Spleen (tissue), 11 donors: Measurements from ENCODE around the gene ACTG1. TPM values are rescaled to one million over a fixed set of nuclear protein-coding genes. Genes with fewer than 3 reads are reported as not detected.

Experiments
- DNase-seq: peaks from one replicate; pipeline ENCODE4 v3.0.0-alpha.2; 2020
- H3K27ac ChIP-seq, 8 donors: fragments of 200-600 bp; sonication (generic) in 7 of 8; 1 replicate in 4 of 8; 2 replicates in 4 of 8; pipeline versions ENCODE4 v1.5.0 to v1.8.0; 2016 to 2021; ENCODE audit warnings: inconsistent platforms in 4 of 8, mild to moderate bottlenecking in 4 of 8, moderate library complexity in 1 of 8
- H3K27me3 ChIP-seq, 7 donors: fragments of 200-600 bp; sonication (generic) in 6 of 7; replicated peaks in 1 of 7; 1 replicate in 4 of 7; 2 replicates in 3 of 7; pipeline versions ENCODE4 v1.5.0 to v1.8.0; 2016 to 2021; ENCODE audit warnings: inconsistent platforms in 3 of 7, mild to moderate bottlenecking in 1 of 7
- H3K36me3 ChIP-seq, 6 donors: fragments of 200-600 bp; sonication (generic) in 5 of 6; 1 replicate in 4 of 6; 2 replicates in 2 of 6; pipeline versions ENCODE4 v1.5.0 to v1.8.0; 2016 to 2021; ENCODE audit warnings: inconsistent platforms in 2 of 6
- H3K4me1 ChIP-seq, 6 donors: fragments of 200-600 bp; sonication (generic) in 5 of 6; 1 replicate in 3 of 6; 2 replicates in 3 of 6; pipeline versions ENCODE4 v1.5.0 to v1.8.0; 2016 to 2021; ENCODE audit warnings: inconsistent platforms in 3 of 6
- H3K4me3 ChIP-seq, 8 donors: fragments of 200-600 bp; sonication (generic) in 7 of 8; 1 replicate in 4 of 8; 2 replicates in 4 of 8; pipeline versions ENCODE4 v1.5.0 to v1.8.0; 2016 to 2021; ENCODE audit warnings: inconsistent platforms in 4 of 8, mild to moderate bottlenecking in 4 of 8, moderate library complexity in 2 of 8
- H3K9me3 ChIP-seq, 8 donors: fragments of 200-600 bp; sonication (generic) in 7 of 8; 1 replicate in 4 of 8; 2 replicates in 4 of 8; pipeline versions ENCODE4 v1.5.0 to v1.8.0; 2016 to 2021; ENCODE audit warnings: inconsistent platforms in 4 of 8
- POLR2A ChIP-seq, 3 donors: fragments of 450-650 bp; IDR thresholded peaks; one replicate each; pipeline ENCODE4 v1.5.1; 2017; ENCODE audit warnings: antibody characterized with exemption in 3 of 3, mild to moderate bottlenecking in 1 of 3
- POLR2AphosphoS5 ChIP-seq, 3 donors: sonication (generic); formaldehyde crosslinking; IDR thresholded peaks; one replicate each; pipeline ENCODE4 v1.5.1; 2017; ENCODE audit warnings: antibody characterized with exemption in 3 of 3
- WGBS, 5 donors: extraction: QIAGEN DNeasy Blood & Tissue Kit in 3 of 5; methylation state at CpG; one replicate each; pipeline versions ENCODE4 v1.1.5 to v1.1.7; 2013 to 2018; 5-methylcytosine and 5-hydroxymethylcytosine counted together
- intact Hi-C: fragments of 100-400 bp; cut with DNase I; formaldehyde crosslinking; loops from one replicate; pipeline ENCODE4 v1.15.0; 2023; ENCODE audit warnings: low total_unique reads
- polyA plus RNA-seq, 3 donors: library from polyadenylated mRNA; stranded (reverse); fragments of 200-250 nt; gene quantifications; one replicate each; pipeline ENCODE4 v1.2.1, GENCODE V29; 2013
- total RNA-seq, 7 donors: library from RNA; depleted of rRNA in 3 of 7; stranded (reverse); fragments of >200 nt in 3 of 7; fragmentation: NEBNext Ultra II Directional in 4 of 7; extraction: Animal tissue kit (Norgen Biotek cat#: 25700) in 4 of 7; gene quantifications; one replicate each; pipeline versions ENCODE4 v1.1.0 to v1.2.1, GENCODE V29; 2016 to 2021
- TF ChIP-seq, protein P1 (sequence below), 11 experiments: fragments of 200-600 bp in 7 of 11; fragments of 450-650 bp in 4 of 11; sonication (generic) in 4 of 11; IDR thresholded peaks in 8 of 11; conservative IDR thresholded peaks in 3 of 11; 1 replicate in 7 of 11; 2 replicates in 4 of 11; pipeline versions ENCODE4 v1.4.0 to v1.8.0; 2016 to 2021; ENCODE audit warnings: antibody characterized with exemption in 11 of 11, inconsistent platforms in 4 of 11, mild to moderate bottlenecking in 1 of 11
- donor health status: healthy with polysubstance abuse.
- donor health status: DM: no; HTN: no; CAD: no; lungs with moderate emphysema.
- donor health status: DM: no; HTN: no; CAD: no.
- donor health status: Bipolar disorder and iron deficiency.
- donor health status: healthy.
- donor health status: DM: no; HTN: no; CAD: no.
- donor health status: DM: yes; HTN: yes; CAD: no.

The ACTG1 gene
- total and polyA plus RNA-seq, 10 donors: 1,119 to 6,270 (median 2,106) TPM

DNA sequence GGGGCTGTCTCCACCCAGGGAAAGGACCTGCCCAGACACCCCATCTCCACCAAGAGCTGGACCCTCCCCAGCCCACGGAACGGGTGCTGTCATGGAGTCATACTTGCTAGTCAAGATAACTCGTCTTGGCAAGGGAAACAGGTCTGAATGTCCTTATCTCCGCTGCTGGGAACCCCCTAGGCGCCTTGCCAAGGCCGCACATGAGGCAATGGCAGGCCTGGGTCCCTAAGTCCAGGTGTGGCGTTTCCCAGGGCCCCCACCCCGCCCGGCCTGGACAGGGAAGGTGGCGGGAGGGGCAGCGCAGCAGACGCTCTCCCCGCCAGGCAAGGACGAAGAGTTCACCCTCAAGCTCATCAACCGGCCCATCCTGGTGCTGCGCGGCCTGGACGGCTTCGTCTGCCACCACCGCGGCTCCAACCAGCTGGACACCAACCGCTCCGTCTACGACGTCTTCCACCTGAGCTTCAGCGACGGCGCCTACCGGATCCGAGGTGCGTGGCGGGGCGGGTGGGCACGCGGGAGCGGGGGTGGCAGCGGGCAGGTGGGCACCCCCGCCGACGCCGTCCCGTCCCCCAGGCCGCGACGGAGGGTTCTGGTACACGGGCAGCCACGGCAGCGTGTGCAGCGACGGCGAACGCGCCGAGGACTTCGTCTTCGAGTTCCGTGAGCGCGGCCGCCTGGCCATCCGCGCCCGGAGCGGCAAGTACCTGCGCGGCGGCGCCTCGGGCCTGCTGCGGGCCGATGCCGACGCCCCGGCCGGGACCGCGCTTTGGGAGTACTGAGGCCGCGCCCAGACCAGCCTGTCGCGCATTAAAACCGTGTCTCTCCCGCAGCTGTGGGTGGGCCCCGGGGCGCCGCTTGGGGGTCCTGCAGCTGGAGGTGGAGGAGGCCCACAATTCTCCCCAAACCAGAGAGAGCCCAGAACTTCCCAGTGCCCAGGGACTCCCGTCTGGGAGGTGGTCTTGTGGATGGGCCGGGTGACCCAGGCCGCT is 24.0 kb upstream of the ACTG1 start:
- Histone ChIP-seq H3K36me3 (peaks cover 0 to 39% (median 36%) of the 10 kb centered on the region in 6 donors), H3K27me3 (peaks cover 0 to 47% (median 25%) of the 10 kb centered on the region in 7 donors), H3K4me3 (peak overlapping the region in 1 of 8 donors; percentile 12), H3K9me3 (no peaks in the 10 kb centered on the region), H3K4me1 (peaks cover 9 to 36% (median 22%) of the 10 kb centered on the region in 6 donors), H3K27ac (no peak overlapping the region)
- TF ChIP-seq POLR2AphosphoS5 (IDR thresholded peaks at IDR 0.05) (peak in 2 of 3 donors; percentile 29 to 65), POLR2A (IDR thresholded peaks at IDR 0.05) (no peak)
- TF ChIP-seq, protein P1, sequence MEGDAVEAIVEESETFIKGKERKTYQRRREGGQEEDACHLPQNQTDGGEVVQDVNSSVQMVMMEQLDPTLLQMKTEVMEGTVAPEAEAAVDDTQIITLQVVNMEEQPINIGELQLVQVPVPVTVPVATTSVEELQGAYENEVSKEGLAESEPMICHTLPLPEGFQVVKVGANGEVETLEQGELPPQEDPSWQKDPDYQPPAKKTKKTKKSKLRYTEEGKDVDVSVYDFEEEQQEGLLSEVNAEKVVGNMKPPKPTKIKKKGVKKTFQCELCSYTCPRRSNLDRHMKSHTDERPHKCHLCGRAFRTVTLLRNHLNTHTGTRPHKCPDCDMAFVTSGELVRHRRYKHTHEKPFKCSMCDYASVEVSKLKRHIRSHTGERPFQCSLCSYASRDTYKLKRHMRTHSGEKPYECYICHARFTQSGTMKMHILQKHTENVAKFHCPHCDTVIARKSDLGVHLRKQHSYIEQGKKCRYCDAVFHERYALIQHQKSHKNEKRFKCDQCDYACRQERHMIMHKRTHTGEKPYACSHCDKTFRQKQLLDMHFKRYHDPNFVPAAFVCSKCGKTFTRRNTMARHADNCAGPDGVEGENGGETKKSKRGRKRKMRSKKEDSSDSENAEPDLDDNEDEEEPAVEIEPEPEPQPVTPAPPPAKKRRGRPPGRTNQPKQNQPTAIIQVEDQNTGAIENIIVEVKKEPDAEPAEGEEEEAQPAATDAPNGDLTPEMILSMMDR (IDR thresholded peaks at IDR 0.05 in 8 of 11, conservative IDR thresholded peaks at IDR 0.05 in 3 of 11): no peak
- DNase-seq: no peak
- 9 to 11% (median 9%) methylated on average over 48 to 89 of the region's 89 CpGs for WGBS, 5 donors
- intact Hi-C loops: no loop called here

DNA sequence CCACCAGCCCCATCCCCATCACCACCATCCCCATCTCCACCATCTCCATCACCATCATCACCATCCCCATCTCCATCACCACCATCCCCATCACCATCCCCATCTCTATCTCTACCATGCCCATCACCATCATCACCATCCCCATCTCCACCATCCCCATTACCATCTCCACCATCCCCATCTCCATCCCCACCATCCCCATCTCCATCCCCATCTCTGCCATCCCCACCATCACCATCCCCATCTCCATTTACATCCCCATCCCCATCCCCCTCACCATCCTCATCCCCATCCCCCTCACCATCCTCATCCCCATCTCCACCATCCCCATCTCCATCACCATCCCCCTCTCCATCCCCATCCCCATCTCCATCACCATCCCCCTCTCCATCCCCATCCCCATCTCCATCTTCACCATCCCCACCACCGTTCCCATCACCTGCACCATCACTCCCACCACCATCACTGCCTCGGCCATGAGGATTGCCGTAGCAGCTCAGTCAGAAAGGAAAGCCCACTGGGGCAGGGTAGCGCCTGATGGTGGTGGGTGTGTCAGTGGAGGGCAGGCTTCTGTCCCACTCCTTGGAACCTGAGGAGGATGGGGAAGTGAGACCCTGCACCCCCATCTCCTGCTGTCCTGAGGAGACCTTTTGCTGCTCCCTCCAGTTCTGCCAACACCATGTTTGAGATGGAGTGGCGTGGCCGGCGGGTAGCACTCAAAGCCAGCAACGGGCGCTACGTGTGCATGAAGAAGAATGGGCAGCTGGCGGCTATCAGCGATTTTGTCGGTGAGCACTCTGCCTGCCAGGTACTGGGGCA is 23.1 kb upstream of the ACTG1 start:
- Histone ChIP-seq H3K36me3 (peaks cover 0 to 30% (median 26%) of the 10 kb centered on the region in 6 donors), H3K4me1 (peaks cover 9 to 36% (median 22%) of the 10 kb centered on the region in 6 donors), H3K9me3 (no peaks in the 10 kb centered on the region), H3K27ac (no peak overlapping the region), H3K4me3 (no peak overlapping the region), H3K27me3 (peaks cover 0 to 47% (median 25%) of the 10 kb centered on the region in 7 donors)
- DNase-seq: no peak
- WGBS, 5 donors: 69 to 82% (median 75%) methylated on average over 13 of the region's 13 CpGs
- intact Hi-C loops: no loop called here
- TF ChIP-seq, protein P1 (IDR thresholded peaks at IDR 0.05 in 8 of 11, conservative IDR thresholded peaks at IDR 0.05 in 3 of 11): no peak
- TF ChIP-seq POLR2AphosphoS5 (IDR thresholded peaks at IDR 0.05) (peak in 1 of 3 donors; percentile 23), POLR2A (IDR thresholded peaks at IDR 0.05) (no peak)

DNA sequence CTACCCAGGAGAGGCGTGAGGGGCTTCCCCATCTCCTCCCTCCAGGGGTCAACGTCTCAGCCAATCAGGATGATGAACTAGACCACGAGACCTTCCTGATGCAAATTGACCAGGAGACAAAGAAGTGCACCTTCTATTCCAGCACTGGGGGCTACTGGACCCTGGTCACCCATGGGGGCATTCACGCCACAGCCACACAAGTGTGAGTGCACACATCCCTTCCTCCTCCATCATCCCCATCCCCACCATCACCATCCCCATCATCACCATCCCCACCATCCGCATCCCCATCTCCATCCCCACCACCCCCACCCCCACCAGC is 22.4 kb upstream of the ACTG1 start:
- Histone ChIP-seq H3K36me3 (peaks cover 0 to 23% (median 19%) of the 10 kb centered on the region in 6 donors), H3K9me3 (no peaks in the 10 kb centered on the region), H3K27me3 (peaks cover 0 to 47% (median 25%) of the 10 kb centered on the region in 7 donors), H3K4me3 (no peak overlapping the region), H3K4me1 (peaks cover 9 to 36% (median 22%) of the 10 kb centered on the region in 6 donors), H3K27ac (no peak overlapping the region)
- intact Hi-C loops: no loop called here
- WGBS, 5 donors: 67 to 87% (median 81%) methylated on average over 5 of the region's 5 CpGs
- TF ChIP-seq POLR2A (IDR thresholded peaks at IDR 0.05): no peak
- TF ChIP-seq POLR2AphosphoS5 (IDR thresholded peaks at IDR 0.05): no peak
- DNase-seq: no peak

DNA sequence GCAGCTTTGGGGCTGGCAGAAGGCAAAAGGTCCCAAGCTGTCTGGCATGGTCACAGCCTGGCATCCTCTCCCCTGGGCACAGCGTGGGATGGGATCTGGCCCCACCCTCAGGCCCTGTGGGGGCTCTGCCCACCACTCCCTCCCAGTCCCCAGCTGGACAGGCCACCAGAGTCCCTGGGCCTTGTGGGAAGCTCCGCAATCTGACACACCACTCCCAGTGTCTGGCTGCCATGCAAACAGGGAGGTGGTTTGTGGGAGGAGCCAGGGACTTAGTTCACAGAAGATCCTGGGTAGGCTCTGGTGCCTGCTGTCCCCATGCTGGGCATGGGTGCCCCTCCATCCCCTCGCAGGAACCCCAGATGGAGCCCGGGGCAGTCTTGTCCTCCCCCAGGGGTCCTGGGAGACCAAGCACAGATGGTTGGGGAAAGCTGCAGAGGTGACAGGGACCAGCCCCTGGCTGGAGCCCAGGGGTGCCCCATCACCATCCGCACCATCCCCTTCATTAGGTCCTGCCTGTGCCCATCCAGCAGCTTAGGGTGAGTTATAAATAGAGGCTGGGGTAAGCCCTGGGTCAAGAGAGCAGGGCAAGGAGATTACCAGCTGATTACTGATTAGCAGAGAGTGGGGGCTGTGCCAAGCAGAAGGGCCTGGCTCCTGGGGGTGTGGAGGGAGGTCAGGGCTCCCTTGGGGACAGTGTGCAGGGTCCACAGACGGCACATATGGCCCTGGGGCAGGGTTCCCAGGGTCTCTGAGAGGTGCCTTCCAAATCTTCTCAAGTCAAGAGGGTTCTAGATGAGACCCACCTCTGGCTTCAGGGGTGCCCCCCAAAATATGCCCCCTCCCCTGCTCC is 21.8 kb upstream of the ACTG1 start:
- intact Hi-C loops: no loop called here
- 67 to 79% (median 71%) methylated on average over 2 to 6 of the region's 6 CpGs for WGBS, 5 donors
- Histone ChIP-seq H3K27me3 (peaks cover 0 to 47% (median 25%) of the 10 kb centered on the region in 7 donors), H3K4me3 (no peak overlapping the region), H3K9me3 (no peaks in the 10 kb centered on the region), H3K36me3 (peaks cover 0 to 17% (median 13%) of the 10 kb centered on the region in 6 donors), H3K27ac (no peak overlapping the region), H3K4me1 (peaks cover 9 to 36% (median 22%) of the 10 kb centered on the region in 6 donors)
- no peak for DNase-seq
- TF ChIP-seq POLR2AphosphoS5 (IDR thresholded peaks at IDR 0.05): peak in 1 of 3 donors; percentile 50
- TF ChIP-seq POLR2A (IDR thresholded peaks at IDR 0.05): no peak
- TF ChIP-seq, protein P1 (IDR thresholded peaks at IDR 0.05 in 8 of 11, conservative IDR thresholded peaks at IDR 0.05 in 3 of 11): no peak
